ENCODE results near the gene LDB2.
"Not testable (repeated sequence)": the region's sequence is repeated elsewhere in the genome, so short reads cannot be mapped to it uniquely, and the experiment has no call there.

The LDB2 gene

DNA sequence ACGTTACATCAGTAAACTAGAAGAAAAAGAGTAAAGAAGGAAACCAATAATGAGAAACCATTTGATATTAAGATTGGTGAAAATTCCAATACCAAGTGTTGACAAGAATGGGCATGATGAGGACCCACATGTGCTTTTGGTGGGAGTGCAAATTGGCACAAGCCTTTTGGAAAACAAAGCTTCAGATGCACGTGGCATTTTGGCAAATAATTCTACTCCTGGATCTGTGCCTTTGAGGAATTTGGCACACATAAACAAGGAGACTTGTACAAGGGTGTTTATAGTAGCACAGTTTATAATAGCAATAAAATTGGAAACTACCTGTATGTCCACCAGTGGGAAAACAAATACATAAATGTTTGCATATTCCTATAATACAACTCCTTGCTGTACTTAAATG lies 347.9 kb downstream of the LDB2 start:
- H3K4me3 ChIP-seq (ENCODE audit: low read length): no peak overlapping the region
- no peaks in the 10 kb centered on the region for H3K27me3 ChIP-seq (ENCODE audit: insufficient read depth, low read length)
- no peak overlapping the region for H3K9ac ChIP-seq (ENCODE audit: low read depth, low read length)
- H3K27ac ChIP-seq (ENCODE audit: low read length): no peak overlapping the region
- H3K9me3 ChIP-seq (ENCODE audit: insufficient read depth, low read depth, low read length): peaks cover under 1% of the 10 kb centered on the region; the same call in 1 of the 2 replicates
- H3K36me3 ChIP-seq (ENCODE audit: insufficient read depth, low read depth, low read length): no peaks in the 10 kb centered on the region
- H3K4me1 ChIP-seq (ENCODE audit: insufficient read depth, low read length): no peaks in the 10 kb centered on the region

GRCh38 chr4:16545656-16546055 lies 352.8 kb downstream of the LDB2 start:
- H3K27me3 ChIP-seq (ENCODE audit: insufficient read depth, low read length): no peaks in the 10 kb centered on the region
- H3K36me3 ChIP-seq (ENCODE audit: insufficient read depth, low read depth, low read length): no peaks in the 10 kb centered on the region
- no peaks in the 10 kb centered on the region for H3K4me1 ChIP-seq (ENCODE audit: insufficient read depth, low read length)
- H3K27ac ChIP-seq (ENCODE audit: low read length): no peak overlapping the region
- H3K9me3 ChIP-seq (ENCODE audit: insufficient read depth, low read depth, low read length): no peaks in the 10 kb centered on the region
- no peak overlapping the region for H3K9ac ChIP-seq (ENCODE audit: low read depth, low read length)
- no peak overlapping the region for H3K4me3 ChIP-seq (ENCODE audit: low read length)

DNA sequence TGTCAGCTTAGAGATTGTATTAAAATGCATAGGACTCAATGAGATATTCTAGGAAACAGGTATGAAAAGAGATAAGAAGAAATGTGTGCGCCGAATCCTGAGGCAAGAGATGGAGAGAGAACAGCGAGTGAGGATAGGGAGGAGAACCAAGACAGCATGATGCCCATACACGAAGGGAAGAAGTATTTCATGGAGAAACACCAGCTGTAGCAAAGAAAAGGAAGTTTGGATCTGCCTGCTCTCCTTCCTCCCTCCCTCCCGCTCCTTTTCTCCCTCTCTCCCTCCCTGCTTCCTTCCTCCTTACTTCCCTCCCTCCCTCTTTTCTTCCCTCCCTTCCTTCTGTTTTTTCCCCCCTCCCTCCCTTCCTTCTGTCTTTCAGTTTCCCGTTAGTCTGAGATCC lies 353.6 kb downstream of the LDB2 start:
- H3K4me1 ChIP-seq (ENCODE audit: insufficient read depth, low read length): no peaks in the 10 kb centered on the region
- H3K4me3 ChIP-seq (ENCODE audit: low read length): no peak overlapping the region
- H3K27ac ChIP-seq (ENCODE audit: low read length): no peak overlapping the region
- H3K9me3 ChIP-seq (ENCODE audit: insufficient read depth, low read depth, low read length): no peaks in the 10 kb centered on the region
- H3K27me3 ChIP-seq (ENCODE audit: insufficient read depth, low read length): no peaks in the 10 kb centered on the region
- no peak overlapping the region for H3K9ac ChIP-seq (ENCODE audit: low read depth, low read length)
- no peaks in the 10 kb centered on the region for H3K36me3 ChIP-seq (ENCODE audit: insufficient read depth, low read depth, low read length)

DNA sequence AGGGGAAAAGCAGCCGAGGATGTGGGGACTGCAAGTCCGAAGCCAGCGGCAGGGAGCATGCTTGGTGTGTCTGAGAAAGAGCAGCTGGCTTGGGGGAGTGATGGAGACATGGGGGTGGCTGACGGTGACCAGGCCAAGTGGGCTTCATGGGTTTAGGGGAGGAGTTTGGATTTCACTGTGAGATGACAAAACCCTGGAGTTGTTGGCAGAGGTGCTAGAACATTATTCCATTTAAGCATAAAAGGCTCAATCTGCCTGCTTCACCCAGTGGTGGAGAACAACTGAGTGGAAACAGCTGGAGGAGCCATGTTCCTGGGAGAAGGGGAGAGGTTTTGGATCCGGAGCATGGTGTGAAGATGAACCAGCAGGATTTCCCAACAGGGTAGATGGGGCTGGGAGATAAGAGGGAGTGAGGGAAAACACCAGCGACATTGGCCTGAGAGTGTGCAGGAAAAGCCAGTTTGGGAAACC lies 354.2 kb downstream of the LDB2 start:
- no peaks in the 10 kb centered on the region for H3K9me3 ChIP-seq (ENCODE audit: insufficient read depth, low read depth, low read length)
- H3K9ac ChIP-seq (ENCODE audit: low read depth, low read length): no peak overlapping the region
- no peaks in the 10 kb centered on the region for H3K4me1 ChIP-seq (ENCODE audit: insufficient read depth, low read length)
- no peak overlapping the region for H3K27ac ChIP-seq (ENCODE audit: low read length)
- H3K36me3 ChIP-seq (ENCODE audit: insufficient read depth, low read depth, low read length): no peaks in the 10 kb centered on the region
- no peak overlapping the region for H3K4me3 ChIP-seq (ENCODE audit: low read length)
- no peaks in the 10 kb centered on the region for H3K27me3 ChIP-seq (ENCODE audit: insufficient read depth, low read length)

DNA sequence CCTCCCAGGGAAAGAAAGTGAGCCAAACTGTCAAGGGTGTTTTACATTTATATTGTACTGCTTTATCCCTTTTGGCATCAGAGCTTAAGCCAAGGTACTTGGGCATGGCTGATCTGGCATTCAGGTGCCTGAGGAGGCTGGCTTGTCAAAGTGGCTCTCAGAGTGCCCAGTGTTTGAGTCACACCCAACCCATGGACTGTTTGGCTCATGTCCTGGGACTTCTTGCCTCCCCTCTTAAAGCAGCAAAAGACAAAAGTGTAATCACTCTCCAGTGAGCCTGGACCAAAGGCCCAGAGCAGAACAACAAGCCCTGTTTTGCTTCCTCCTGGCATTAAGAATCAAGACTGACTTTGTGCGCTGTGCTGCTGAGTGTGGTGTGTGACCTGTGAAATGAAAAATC lies 360.5 kb downstream of the LDB2 start:
- Histone ChIP-seq H3K27ac (ENCODE audit: low read length) (no peak overlapping the region), H3K4me3 (ENCODE audit: low read length) (no peak overlapping the region), H3K9me3 (ENCODE audit: insufficient read depth, low read depth, low read length) (no peaks in the 10 kb centered on the region), H3K9ac (ENCODE audit: low read depth, low read length) (no peak overlapping the region), H3K36me3 (ENCODE audit: insufficient read depth, low read depth, low read length) (no peaks in the 10 kb centered on the region), H3K27me3 (ENCODE audit: insufficient read depth, low read length) (no peaks in the 10 kb centered on the region), H3K4me1 (ENCODE audit: insufficient read depth, low read length) (no peaks in the 10 kb centered on the region)

DNA sequence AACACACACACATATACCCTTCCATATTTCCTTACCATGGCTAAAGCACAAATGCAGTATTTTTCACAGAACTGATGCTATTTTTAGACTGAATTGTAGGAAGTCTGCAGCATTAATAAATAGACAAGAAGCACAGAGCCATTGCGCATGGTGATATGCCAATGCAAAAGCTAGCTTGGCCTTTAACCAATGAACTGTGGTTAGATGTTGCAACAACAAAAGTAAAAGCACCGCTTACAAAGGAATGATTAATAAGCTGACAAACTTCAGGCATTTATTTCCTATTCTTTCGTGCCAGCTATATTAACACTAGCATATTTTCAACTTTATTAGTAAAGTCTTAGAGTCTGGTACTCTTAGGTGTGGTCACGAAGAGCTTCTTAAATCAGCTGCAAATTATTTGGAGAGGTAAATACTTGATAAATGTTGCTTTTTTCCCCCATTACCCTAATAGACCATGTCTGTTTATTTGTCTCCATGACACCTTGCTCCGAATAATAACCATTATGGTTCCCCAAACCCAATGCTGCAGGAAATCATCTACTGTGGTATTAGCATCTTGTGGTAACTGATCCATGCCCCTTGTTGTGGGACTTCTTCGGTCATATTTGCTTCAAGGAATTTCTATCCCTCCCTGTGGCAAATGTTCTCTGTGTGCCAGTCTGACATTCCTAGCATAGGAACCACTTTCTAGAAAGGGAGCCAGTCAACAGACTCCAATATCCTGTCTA lies 366.0 kb downstream of the LDB2 start:
- Histone ChIP-seq H3K4me1 (ENCODE audit: insufficient read depth, low read length) (no peaks in the 10 kb centered on the region), H3K27me3 (ENCODE audit: insufficient read depth, low read length) (no peaks in the 10 kb centered on the region), H3K27ac (ENCODE audit: low read length) (no peak overlapping the region), H3K36me3 (ENCODE audit: insufficient read depth, low read depth, low read length) (no peaks in the 10 kb centered on the region), H3K9me3 (ENCODE audit: insufficient read depth, low read depth, low read length) (no peaks in the 10 kb centered on the region), H3K9ac (ENCODE audit: low read depth, low read length) (no peak overlapping the region), H3K4me3 (ENCODE audit: low read length) (no peak overlapping the region)

DNA sequence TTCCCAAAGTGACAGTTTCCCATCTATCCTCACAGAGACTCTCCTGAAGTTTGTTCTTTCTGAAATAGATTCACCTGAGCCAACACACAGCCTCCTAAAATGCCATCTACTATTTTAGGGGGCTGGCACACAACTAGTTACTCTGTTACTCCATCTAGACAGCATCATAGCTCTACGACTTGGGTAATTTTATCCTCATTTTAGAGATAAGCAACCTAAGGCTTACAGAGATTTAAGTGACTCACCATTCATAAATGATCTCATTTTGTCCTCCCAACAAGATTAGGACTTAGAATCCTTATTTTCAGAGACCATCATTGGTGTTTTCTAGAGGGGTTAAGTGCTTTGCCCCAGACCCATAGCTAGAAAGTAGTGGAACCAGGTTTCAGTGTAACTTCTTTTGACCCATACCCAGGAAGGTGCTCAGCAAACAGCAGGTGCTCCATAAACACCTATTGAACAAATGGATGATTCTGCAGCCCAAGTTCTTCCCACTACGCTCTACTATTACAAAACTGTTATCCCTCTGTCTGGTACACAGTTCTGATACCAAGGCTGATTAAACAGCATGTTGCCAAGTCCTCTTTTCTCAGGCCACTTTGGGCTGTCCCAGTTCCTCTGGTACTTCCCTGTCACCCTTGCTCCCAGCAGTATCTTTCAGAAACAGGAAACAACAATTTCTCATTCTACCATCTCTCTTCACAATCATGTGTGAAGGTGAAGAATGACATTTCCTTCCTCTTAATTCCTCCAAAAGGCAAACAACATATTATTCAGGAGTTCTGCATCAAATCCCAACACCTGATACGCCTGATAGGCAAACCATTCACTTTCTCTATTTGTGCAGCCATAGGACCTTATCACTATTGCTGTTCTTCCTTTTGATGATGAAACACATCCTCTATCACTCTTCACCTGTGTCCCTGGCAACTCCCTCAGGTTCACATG lies 367.5 kb downstream of the LDB2 start:
- no peaks in the 10 kb centered on the region for H3K36me3 ChIP-seq (ENCODE audit: insufficient read depth, low read depth, low read length)
- H3K9ac ChIP-seq (ENCODE audit: low read depth, low read length): no peak overlapping the region
- H3K9me3 ChIP-seq (ENCODE audit: insufficient read depth, low read depth, low read length): no peaks in the 10 kb centered on the region
- H3K27ac ChIP-seq (ENCODE audit: low read length): no peak overlapping the region
- no peaks in the 10 kb centered on the region for H3K4me1 ChIP-seq (ENCODE audit: insufficient read depth, low read length)
- no peaks in the 10 kb centered on the region for H3K27me3 ChIP-seq (ENCODE audit: insufficient read depth, low read length)
- H3K4me3 ChIP-seq (ENCODE audit: low read length): no peak overlapping the region

- Histone ChIP-seq H3K36me3 (ENCODE audit: insufficient read depth, low read depth, low read length) (no peaks in the 10 kb centered on the region), H3K27ac (ENCODE audit: low read length) (no peak overlapping the region), H3K4me3 (ENCODE audit: low read length) (no peak overlapping the region), H3K27me3 (ENCODE audit: insufficient read depth, low read length) (no peaks in the 10 kb centered on the region), H3K9me3 (ENCODE audit: insufficient read depth, low read depth, low read length) (no peaks in the 10 kb centered on the region), H3K4me1 (ENCODE audit: insufficient read depth, low read length) (no peaks in the 10 kb centered on the region), H3K9ac (ENCODE audit: low read depth, low read length) (no peak overlapping the region)
Observed at GRCh38 chr4:16524911-16525554, 373.4 kb downstream of the LDB2 start.

GRCh38 chr4:16524406-16524805 lies 374.0 kb downstream of the LDB2 start:
- H3K9ac ChIP-seq (ENCODE audit: low read depth, low read length): no peak overlapping the region
- H3K27ac ChIP-seq (ENCODE audit: low read length): no peak overlapping the region
- H3K36me3 ChIP-seq (ENCODE audit: insufficient read depth, low read depth, low read length): no peaks in the 10 kb centered on the region
- H3K4me1 ChIP-seq (ENCODE audit: insufficient read depth, low read length): no peaks in the 10 kb centered on the region
- no peaks in the 10 kb centered on the region for H3K9me3 ChIP-seq (ENCODE audit: insufficient read depth, low read depth, low read length)
- no peaks in the 10 kb centered on the region for H3K27me3 ChIP-seq (ENCODE audit: insufficient read depth, low read length)
- H3K4me3 ChIP-seq (ENCODE audit: low read length): no peak overlapping the region

DNA sequence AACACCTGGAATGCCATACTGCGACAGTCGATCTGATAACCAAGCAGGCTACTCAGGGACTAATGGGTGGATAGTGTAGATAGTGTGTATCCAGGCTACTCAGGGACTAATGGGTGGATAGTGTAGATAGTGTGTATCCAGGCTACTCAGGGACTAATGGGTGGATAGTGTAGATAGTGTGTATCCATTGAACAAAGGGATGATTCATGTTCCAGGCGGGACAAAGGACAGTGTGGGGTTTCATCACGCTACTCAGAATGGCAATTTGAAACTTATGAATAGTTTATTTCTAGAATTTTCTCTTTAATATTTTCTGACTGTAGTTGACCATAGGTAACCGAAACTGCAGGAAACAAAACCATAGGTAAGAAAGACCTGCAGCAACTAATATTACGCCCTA lies 374.9 kb downstream of the LDB2 start:
- H3K4me1 ChIP-seq (ENCODE audit: insufficient read depth, low read length); H3K9ac ChIP-seq (ENCODE audit: low read depth, low read length); H3K9me3 ChIP-seq (ENCODE audit: insufficient read depth, low read depth, low read length); H3K27ac ChIP-seq (ENCODE audit: low read length); H3K27me3 ChIP-seq (ENCODE audit: insufficient read depth, low read length); H3K36me3 ChIP-seq (ENCODE audit: insufficient read depth, low read depth, low read length); H3K4me3 ChIP-seq (ENCODE audit: low read length): not testable (repeated sequence)

GRCh38 chr4:16521156-16521915 lies 377.1 kb downstream of the LDB2 start:
- Histone ChIP-seq H3K4me3 (ENCODE audit: low read length) (no peak overlapping the region), H3K4me1 (ENCODE audit: insufficient read depth, low read length) (no peaks in the 10 kb centered on the region), H3K9me3 (ENCODE audit: insufficient read depth, low read depth, low read length) (no peaks in the 10 kb centered on the region), H3K9ac (ENCODE audit: low read depth, low read length) (no peak overlapping the region), H3K36me3 (ENCODE audit: insufficient read depth, low read depth, low read length) (no peaks in the 10 kb centered on the region), H3K27ac (ENCODE audit: low read length) (no peak overlapping the region), H3K27me3 (ENCODE audit: insufficient read depth, low read length) (no peaks in the 10 kb centered on the region)

Data from iPS-20b (cell line).